HG03196 (cell line): ENCODE measurements around the gene SLC35F3.

ENCODE experiments used
- ATAC-seq: cut with Tn5 transposase; IDR thresholded peaks from one replicate; pipeline ENCODE4 v1.9.1; 2021; ENCODE audit not compliant: unreplicated experiment

The SLC35F3 gene

GRCh38 chr1:233965856-233966255 lies 61.4 kb downstream of the SLC35F3 start:
- ATAC-seq = no peak

GRCh38 chr1:233971753-233972152 lies 67.3 kb downstream of the SLC35F3 start:
- no peak for ATAC-seq

DNA sequence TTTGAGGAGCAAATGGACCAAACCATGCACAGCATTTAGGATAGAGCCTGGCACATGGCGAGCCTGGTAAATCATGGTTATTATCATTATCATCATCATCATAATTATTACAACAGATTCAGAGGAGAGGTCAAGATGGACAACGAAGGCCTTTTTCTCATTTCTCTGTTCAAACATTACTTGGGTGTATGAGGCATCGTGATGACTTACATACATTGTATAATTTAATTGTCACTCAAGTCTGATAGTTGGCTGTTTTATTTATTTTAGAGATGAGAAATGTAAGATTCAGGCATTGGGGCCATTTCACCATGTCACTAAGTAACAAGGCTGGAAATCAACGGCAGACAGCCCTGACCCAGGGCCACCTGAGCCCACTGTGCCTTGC lies 68.1 kb downstream of the SLC35F3 start:
- no peak for ATAC-seq

DNA sequence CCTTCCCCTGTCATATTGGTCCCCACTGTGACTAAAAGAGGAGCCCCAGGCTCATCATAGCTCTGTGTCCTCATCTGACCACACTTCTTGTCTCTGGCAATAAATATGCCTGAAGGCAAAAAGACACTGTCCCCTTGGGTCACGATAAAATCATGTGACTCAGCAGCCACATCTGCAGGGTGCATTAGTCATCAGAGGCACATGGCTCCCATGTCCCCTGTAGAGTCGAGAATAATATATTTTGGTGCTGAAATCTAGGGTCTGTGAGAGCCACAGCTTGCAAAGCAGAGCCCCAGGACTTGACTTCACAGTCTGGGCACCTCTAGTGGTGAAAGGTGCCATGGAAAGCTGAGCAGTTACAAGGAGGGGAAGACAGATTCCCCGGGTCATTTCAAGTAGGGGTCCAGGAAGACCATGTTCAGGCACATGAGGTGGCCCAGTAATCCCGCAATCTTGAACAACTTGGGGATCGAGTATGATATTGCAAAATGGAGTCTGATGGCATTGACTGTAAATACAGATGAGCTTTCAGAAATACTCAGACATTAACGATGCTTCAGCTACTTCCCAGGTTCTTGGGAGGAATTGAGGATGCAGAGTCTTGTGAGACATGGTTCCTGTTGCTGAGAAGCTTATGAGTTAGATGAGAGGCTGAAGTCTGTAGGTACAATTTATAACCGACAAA lies 68.6 kb downstream of the SLC35F3 start:
- ATAC-seq = no peak

GRCh38 chr1:233975486-233975885 lies 71.0 kb downstream of the SLC35F3 start:
- no peak for ATAC-seq

DNA sequence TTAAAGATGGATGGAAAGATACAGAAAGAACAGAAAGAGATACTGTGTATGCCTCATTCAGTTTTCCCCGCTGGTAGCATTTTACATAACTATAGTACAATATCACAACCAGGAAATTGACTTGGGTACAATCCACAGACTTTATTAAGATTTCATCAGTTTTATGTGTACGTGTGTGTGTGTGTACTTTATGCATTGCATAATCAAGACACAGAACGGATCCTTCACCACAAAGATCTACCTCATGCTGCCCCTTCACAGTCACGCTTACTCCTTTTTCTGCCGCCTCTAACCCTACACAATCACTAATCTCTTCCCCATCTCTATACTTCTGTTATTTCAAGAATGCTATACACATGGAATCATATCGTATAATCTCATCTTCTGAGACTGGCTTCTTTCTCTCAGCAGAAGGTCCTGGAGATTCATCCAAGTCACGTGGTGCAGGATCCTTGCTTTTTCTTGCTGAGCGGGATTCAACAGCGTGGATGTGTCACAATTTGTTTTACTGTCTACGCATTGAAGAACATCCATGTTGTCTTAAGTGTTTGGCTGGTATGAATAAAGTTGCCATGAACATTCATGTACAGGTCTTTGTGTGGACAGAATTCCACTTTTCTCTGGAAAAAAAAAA lies 76.7 kb downstream of the SLC35F3 start:
- no peak for ATAC-seq

- ATAC-seq = no peak
Measured at GRCh38 chr1:233982827-233983518, 78.5 kb downstream of the SLC35F3 start.

- no peak for ATAC-seq
Measured at GRCh38 chr1:233983811-233984210, 79.3 kb downstream of the SLC35F3 start.

GRCh38 chr1:233988963-233989696 lies 84.7 kb downstream of the SLC35F3 start:
- ATAC-seq = no peak

- ATAC-seq = no peak
Measured at GRCh38 chr1:233990486-233990885, 86.0 kb downstream of the SLC35F3 start.

DNA sequence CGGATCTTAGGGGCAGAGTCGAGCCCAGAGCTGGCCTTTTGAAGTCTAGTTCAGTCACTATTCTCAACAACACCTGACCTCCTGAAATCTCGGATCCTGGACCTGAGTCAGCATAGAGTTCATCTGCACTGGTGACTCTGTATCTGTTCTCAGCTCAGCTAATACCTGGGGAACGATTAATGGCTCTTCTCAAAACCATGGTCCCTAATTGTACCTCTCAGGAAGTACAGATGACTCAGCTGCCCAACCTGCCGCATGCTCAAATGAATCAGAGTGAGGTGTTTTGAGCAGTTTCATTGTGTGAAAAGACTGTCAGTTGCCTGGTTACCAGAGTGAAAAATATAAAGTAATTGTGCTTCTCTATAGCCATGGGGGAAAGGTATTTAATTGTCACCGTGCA lies 89.2 kb downstream of the SLC35F3 start:
- ATAC-seq = no peak

DNA sequence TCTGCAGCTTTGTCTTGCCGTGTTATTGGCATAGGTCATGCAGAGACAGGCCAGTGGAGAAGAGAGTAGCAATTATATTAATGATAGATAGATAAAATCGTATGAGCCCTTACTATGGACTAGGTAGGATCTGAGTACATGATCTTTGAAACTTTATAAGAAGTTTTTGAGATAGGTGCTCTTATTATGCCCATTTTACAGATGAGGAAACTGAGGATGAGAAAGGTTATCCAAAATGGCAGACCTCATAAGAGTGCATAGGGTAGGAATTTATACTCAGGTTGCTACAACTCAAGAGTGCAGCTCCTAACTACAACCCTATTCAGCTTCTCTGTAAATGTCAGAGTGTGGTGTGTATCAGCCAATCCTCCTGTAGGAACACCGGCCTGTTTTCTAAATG lies 89.6 kb downstream of the SLC35F3 start:
- ATAC-seq = no peak

DNA sequence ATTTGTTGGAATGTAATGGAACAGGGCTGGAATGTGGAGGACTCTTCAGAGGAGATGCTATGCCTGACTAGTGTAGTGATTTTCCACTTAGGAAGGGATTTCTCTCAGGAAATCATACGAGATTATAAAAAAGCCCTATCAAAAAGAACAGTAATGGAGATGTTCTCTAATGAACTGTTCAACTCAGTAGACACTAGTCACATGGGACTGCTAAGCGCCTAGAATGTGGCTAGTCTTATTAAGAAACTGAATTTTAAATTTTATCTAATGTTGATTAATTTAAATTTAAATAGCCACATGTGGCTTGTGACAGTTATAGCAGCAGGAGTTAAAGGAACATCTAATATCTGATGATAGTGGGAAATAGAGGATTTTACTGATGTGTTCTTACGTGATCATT lies 94.0 kb downstream of the SLC35F3 start:
- ATAC-seq = no peak

DNA sequence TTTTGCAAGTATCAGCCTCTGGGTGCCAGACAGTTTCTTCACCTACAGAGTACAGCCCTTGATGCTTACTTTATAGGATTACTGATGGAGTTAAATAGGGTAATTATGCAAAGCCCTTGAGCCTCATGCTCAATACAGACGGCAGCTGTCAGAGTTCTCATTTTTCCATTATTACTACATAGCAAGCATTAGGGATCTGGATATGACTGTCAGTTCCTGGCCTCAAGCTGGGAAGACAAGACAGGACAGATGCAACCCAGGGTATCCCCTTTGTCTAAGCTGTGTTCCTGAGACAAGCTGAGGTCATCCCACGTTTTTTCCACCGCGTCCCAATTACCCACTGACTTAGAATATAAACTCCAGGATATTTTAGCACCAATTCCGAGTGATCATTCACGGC lies 94.4 kb downstream of the SLC35F3 start:
- no peak for ATAC-seq

DNA sequence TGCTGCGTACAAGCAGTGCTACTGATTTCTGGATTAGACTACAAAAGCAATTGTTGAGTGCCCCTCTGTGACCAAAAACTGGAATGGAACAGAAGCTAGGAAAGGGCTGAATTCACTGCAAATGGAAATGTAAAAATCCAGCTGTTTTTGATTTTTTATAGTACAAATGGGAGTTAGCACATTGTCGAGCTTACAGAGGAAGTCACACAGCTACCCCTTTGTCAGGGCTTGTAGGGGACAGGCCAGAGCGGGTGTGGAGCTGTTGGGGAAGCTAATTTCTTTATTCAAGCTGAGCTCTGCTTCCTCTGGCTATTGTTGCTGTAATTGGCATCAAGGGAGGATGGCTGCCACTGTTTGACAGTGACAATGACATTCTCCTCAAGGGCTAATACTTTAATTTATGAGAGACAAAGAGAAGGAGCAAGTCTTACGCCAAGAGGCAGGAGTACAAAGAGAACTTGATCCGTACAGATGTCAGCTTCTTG lies 96.1 kb downstream of the SLC35F3 start:
- ATAC-seq = no peak

DNA sequence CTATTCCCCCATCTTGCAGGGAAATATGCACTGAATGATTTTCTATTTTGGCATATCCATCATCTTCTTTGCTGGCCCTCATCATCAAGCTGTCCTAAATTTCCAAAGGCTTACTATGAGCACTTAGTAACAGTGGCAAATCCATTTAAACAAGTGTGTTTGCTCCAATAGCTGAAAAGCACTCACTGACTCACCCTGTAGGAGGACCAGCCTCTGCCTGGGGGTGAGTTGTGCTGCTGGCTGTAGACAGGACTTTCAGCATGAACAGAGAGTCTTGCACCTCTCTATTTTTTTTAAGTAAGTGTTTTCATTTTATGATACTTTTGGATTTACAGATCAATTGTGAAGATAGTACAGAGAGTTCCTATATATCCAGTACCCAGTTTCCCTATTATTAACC lies 97.3 kb downstream of the SLC35F3 start:
- ATAC-seq = no peak

- ATAC-seq = no peak
Measured at GRCh38 chr1:234004591-234004990, 100.1 kb downstream of the SLC35F3 start.

GRCh38 chr1:234007684-234008083 lies 103.2 kb downstream of the SLC35F3 start:
- no peak for ATAC-seq

GRCh38 chr1:234008591-234008990 lies 104.1 kb downstream of the SLC35F3 start:
- ATAC-seq = no peak

- ATAC-seq = no peak
Measured at GRCh38 chr1:234009668-234010067, 105.2 kb downstream of the SLC35F3 start.

DNA sequence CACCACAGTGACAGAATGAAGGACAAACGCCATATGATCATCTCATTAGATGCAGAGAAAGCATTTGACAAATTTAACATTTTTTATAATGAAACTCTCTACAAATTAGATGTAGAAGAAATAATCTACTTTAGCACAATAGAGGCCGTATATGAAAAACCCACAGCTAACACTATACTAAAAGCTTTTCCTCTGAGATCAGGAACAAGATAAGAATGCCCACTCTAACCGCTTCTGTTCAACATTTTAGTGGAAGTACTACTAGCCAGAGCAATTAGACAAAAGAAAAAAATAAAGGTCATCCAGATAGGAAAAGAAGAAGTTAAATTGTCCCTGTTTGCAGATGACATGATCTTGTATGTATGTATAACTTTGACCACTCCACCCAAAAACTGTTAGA lies 109.7 kb downstream of the SLC35F3 start:
- no peak for ATAC-seq

GRCh38 chr1:234018816-234019215 lies 114.3 kb downstream of the SLC35F3 start:
- ATAC-seq = no peak
